ENCODE data around the gene NBPF3. TPM values are rescaled to one million over a fixed set of nuclear protein-coding genes. Genes with fewer than 3 reads are reported as not detected.
"Not testable (repeated sequence)": the region's sequence is repeated elsewhere in the genome, so short reads cannot be mapped to it uniquely, and the experiment has no call there.

Gene NBPF3
- total RNA-seq, 1 donor from 2014 or later, result 6.7 TPM

DNA sequence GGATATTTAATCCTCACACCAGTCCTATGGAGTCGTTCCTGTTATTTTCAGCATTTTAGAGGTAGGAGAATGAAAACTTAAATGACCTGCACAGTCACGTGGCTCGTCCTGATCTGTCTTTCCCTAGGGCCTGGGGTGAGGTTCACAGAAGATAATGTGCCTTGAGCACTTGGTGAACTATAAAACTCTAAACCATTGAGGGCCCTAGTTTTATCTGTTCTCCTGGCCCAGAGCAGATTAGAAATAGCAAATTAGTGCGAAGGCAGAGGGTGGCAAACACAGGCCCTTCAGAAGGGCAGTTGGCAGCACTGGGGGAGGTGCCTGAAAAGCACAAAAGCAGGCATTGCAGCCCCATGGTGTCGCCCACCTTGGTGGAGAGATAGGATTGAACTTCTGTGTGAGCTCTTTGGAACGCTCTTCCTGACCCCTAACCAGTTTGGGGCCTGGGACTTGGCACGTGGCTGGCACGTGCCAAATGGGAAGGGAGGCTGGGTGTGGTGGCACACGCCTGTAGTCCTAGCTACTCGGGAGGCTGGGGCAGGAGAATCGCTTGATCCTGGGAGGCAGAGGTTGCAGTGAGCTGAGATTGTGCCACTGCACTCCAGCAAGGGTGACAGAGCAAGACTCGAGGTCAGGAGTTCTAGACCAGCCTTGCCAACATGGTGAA is 1.2 kb upstream of the NBPF3 start:
- not testable (repeated sequence) for ATAC-seq

- ATAC-seq, result no peak
These were observed 604 bp upstream of the NBPF3 start for GRCh38 chr1:21439345-21439720.

- not testable (repeated sequence) for ATAC-seq
These were observed 741 bp downstream of the NBPF3 start for GRCh38 chr1:21440630-21441125.

GRCh38 chr1:21446647-21447046 is 6.7 kb downstream of the NBPF3 start:
- ATAC-seq, result not testable (repeated sequence)

- no peak for ATAC-seq
These were observed 7.4 kb downstream of the NBPF3 start for GRCh38 chr1:21447311-21447710.

GRCh38 chr1:21449906-21450305 is 10.0 kb downstream of the NBPF3 start:
- ATAC-seq, result no peak

GRCh38 chr1:21451212-21451611 is 11.3 kb downstream of the NBPF3 start:
- no peak for ATAC-seq

GRCh38 chr1:21451981-21452411 is 12.1 kb downstream of the NBPF3 start:
- no peak for ATAC-seq

DNA sequence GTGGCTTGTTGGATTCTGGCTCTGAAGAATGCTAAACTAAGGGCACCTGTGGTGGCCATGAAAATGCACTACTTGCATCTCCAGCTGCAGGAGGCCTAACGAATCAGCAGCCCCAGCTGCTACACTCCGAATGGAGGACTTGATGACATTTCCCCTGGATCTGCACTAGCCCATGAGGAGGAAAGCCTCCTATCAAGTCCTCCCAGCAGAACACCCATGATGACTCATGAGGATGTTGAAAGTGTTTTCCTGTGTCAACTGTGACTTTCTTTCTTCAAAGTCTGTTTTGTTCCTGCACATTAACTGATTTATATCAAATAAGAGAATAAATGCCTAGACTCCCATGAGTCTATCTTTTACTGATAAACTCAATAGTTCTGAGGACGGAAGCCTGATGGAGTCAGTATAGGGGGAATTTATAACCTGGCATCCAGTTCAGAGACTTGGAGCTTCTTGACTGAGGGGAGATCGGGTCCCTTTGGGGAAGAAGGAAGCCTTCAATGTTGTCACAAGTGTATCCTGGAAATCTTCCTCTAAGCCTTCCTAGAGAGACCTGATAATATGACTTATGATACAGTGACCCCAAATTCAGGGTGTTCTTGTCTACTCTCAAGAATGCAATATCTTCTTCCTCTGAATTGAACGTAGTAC is 14.2 kb downstream of the NBPF3 start:
- ATAC-seq, result peak; percentile 80

DNA sequence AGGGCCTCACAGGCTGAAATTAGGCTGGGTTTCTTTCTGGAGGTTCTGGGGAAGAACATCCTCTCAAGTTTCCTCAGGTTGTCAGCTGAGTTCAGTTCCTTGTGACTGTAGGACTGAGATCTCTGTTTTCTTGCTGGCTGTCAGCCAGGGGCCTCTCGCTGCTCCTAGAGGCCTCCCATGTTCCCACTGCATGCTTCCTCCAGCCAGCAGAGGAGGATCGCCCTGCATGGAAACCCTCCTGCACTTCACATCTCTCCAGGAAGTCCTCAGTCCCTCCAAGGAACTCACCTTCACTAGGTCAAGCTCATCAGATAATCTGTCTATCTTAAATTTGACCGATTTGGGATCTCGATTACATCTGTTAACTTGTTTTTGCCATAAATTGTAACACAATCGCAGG is 15.0 kb downstream of the NBPF3 start:
- not testable (repeated sequence) for ATAC-seq

- ATAC-seq, result no peak
These were observed 17.7 kb downstream of the NBPF3 start for GRCh38 chr1:21457654-21458053.

DNA sequence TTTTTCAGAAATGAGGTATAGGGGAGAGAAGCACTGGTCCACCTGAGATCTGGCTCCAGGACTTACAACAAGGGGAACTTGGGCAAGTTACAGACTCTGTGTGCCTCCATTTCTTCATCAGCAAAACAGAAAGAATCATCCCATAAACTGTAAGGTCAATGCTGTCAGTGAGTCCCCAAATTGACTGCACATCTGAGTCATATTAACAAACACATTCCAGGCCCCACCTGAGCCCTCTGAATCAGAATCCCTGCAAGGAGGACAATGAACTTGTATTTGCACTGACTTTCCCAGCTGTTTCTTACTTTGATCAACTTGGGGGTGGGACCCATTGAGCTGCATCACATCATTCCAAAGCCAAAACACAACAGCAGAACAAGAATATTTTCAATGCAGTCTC is 25.2 kb downstream of the NBPF3 start:
- ATAC-seq, result not testable (repeated sequence)

DNA sequence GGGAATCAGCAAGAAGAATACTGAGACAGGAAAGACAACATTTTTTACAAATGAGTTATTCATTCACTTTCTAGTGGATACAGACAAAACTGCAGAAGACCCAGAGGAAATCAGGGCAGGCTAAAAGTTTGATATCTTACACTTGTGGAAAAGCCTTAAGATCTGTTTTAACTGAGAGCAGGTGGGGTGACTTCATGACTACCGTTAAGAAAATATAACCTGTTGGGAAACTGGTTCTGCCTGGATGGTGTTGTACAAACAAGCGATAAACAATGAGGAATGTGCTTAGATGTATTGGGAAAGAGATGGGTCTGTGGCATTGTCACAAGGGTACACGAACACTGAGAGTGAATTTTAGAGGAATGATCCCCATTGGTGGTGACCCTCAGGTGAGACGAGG is 28.0 kb downstream of the NBPF3 start:
- not testable (repeated sequence) for ATAC-seq

GRCh38 chr1:21468599-21468998 is 28.7 kb downstream of the NBPF3 start:
- ATAC-seq, result no peak

- ATAC-seq, result no peak
These were observed 29.6 kb downstream of the NBPF3 start for GRCh38 chr1:21469581-21469980.

DNA sequence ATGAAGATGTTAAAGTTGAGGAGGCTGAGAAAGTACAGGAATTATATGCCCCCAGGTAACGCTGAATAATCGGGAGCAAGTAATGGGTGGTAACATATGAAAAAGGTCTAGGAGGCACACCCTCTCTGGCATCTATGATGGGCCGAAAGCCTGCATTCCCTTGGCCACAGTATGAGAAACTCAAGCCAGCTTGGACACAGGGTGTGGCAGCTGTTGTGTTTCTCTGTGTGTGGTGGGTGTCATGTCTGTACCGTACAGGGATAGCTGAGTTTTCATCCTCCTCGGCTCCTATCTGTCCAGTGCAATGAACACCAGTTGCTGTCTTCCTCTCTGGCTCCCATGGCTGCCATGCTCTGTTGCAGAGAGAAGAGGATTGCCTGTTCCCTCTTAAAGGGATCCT is 32.9 kb downstream of the NBPF3 start:
- no peak for ATAC-seq

DNA sequence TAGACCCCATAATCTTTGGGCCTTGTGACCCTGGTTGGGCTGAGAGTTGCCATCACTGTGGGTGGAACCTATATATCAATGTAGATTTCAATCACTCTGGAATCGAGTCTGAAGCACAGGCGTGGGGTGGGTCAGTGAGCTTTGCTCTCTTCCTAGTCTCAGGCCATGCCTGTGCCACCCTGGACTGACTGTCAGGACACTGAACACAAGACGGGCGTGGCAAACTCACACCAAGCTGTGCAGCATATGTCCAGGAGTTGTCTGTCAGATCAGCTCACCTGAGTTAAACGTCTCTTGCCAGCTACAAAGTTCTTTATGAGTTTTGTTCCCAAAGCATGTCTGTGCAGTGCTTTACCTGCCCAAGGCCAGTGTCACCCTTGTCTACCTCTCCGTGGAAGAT is 38.4 kb downstream of the NBPF3 start:
- ATAC-seq, result no peak

DNA sequence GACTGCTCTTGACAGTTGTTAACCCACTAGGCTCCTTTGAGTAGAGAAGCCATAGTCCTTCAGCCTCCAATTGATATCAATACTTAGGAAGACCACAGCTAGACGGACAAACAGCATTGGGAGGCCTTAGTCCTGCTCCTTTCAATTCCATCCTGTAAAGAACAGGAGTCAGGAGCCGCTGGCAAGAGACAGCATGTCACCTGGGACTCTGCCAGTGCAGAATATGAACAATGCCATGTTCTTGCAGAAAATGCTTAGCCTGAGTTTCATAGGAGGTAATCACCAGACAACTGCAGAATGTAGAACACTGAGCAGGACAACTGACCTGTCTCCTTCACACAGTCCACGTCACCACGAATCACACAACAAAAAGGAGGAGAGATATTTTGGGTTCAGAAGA is 43.9 kb downstream of the NBPF3 start:
- not testable (repeated sequence) for ATAC-seq

DNA sequence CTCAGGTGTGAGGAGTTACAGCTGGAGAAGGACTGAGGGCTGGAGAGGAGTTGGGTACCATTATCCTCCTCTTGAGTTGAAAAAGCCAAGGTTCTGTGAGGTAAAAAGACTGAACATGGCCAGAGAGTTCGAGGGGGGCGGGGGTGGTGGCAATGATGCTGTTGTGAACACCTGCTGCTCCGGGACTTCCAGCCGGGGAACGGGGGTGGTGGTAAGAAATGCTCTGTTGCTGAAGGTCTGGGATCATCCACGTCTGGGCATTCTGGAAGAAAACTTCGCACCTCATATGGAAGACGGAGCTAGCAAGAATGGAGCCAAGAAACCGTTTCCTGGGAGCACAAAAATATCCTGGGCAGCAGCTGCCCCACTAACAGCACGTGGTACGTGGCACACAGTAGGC is 49.2 kb downstream of the NBPF3 start:
- ATAC-seq, result no peak

DNA sequence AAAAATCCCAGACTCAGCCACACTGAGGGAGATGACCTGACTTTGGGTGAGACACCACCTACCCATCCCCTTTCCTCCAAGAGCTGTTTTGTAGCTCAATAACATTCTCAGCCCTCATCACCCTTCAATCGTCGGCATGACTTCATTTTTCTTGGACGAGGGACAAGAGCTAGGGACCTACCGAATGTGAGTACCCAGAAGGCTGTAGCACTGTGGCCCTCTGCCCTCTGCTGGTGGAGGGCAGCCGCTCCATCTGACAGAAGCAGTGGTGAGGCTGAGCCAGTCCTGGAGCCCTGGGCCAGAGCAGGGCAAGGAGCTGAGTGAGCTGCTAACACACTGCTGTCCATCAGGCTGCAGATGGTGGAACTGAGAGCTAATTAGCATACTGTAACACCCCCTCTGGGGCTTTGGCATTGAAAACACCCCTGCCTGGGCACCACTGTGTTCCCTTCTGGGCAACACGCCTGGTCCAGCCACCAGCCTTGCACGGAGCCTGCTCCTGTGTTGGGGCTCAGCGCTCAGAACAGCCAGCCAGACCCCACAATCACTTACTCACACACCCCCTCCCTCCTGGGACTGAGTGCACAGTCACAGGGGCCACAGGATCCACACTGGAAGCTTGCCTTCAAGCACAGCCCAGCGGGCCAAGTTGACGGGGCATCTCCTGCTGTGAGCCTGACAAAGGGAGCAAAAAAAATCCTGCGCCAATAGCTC is 51.0 kb downstream of the NBPF3 start:
- ATAC-seq, result peak; percentile 75

GRCh38 chr1:21491488-21492355 is 51.8 kb downstream of the NBPF3 start:
- ATAC-seq, result no peak

DNA sequence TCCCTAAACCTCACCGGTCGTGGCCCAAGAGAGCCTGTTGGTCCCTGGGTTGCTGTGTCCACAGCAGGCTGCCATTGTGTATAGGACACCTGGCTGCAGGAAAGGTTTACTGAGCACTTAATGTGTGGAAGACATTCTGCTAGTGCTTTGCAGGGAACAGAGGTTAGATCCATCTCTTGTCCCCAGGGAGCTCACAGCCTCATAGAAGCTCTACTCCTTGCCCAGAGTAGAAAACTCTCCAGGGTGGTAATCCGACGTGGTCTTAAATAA is 52.4 kb downstream of the NBPF3 start:
- ATAC-seq, result no peak

DNA sequence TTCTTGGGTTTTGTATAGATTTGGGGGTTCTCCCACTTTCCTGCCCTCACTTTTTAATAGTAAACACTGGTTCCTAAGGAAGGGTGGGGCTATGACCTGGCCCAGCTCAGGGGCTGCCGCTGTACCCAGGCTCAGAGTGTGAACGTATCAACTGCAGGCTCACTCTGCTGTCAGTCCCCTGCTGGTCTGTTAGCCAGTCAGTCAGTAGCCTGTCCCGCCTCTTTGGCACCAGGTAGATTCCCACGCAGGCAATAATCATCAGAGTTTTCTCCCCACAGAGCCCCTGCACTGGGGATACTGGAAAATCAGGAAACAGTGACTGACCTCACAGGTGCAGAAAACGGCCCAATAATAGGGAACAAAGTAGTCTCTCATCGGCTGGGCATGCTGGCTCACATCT is 54.3 kb downstream of the NBPF3 start:
- peak; percentile 33 for ATAC-seq

Measured in esophagus mucosa (tissue), 1 donor.